IMR-90 (cell line): Measurements from ENCODE around the gene PIP5K1B.

Source experiments
- CEBPB ChIP-seq: IDR thresholded peaks from 2 replicates; pipeline ENCODE4 v1.6.1; 2012; ENCODE audit warnings: low read depth, low read length, improper control_type of control experiment
- POLR2A ChIP-seq: IDR thresholded peaks from 2 replicates; pipeline ENCODE4 v1.6.1; 2012; ENCODE audit warnings: mild to moderate bottlenecking, low read depth, low read length
- RFX5 ChIP-seq: IDR thresholded peaks from 2 replicates; pipeline ENCODE4 v1.8.0; 2012; ENCODE audit warnings: low read depth, mild to moderate bottlenecking, low read length, moderate library complexity
- TF ChIP-seq, protein P1 (sequence below): fragments of 150-350 bp; IDR thresholded peaks from 2 replicates; pipeline ENCODE4 v1.6.1; 2017; ENCODE audit warnings: mild to moderate bottlenecking, antibody characterized with exemption, low read length, low read depth
- TF ChIP-seq, protein P2 (sequence below): conservative IDR thresholded peaks from 2 replicates; pipeline ENCODE4 v1.5.1; 2012; ENCODE audit warnings: mild to moderate bottlenecking, low read depth, low read length, improper control_type of control experiment

DNA sequence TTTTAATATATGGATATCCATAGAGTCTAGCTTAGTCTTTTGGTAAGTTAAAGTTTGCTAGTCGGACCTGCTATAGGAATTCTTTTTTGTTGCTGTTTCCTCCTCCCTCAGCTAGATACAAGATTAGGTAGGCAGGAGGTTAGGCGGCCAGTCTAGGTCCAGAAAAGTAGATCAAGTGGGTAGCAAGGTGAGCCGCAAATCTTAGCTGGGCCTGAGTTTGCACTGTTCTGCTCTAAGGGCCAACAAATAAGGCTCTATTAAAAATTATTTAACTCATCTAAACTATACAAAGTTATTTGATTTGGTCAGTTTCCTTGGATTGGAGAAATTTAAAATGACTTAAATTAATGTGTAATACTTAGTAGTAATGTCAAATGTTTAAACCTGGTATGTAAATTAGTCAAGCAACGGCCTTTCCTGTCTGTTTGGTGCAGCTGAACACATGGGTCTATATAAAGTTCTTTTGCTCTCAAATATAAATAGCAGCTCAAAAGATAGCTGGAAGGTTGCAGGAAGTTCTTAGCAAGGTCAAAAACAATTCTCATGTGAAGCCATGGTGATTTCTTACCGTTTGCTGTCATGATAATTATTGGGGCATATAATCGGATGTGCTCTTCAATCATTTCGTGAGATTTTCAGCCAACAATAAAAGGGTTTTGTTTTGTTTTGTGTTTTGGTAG is 236.9 kb downstream of the PIP5K1B start:
- TF ChIP-seq, protein P1, sequence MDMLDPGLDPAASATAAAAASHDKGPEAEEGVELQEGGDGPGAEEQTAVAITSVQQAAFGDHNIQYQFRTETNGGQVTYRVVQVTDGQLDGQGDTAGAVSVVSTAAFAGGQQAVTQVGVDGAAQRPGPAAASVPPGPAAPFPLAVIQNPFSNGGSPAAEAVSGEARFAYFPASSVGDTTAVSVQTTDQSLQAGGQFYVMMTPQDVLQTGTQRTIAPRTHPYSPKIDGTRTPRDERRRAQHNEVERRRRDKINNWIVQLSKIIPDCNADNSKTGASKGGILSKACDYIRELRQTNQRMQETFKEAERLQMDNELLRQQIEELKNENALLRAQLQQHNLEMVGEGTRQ, result no peak
- TF ChIP-seq, protein P2, sequence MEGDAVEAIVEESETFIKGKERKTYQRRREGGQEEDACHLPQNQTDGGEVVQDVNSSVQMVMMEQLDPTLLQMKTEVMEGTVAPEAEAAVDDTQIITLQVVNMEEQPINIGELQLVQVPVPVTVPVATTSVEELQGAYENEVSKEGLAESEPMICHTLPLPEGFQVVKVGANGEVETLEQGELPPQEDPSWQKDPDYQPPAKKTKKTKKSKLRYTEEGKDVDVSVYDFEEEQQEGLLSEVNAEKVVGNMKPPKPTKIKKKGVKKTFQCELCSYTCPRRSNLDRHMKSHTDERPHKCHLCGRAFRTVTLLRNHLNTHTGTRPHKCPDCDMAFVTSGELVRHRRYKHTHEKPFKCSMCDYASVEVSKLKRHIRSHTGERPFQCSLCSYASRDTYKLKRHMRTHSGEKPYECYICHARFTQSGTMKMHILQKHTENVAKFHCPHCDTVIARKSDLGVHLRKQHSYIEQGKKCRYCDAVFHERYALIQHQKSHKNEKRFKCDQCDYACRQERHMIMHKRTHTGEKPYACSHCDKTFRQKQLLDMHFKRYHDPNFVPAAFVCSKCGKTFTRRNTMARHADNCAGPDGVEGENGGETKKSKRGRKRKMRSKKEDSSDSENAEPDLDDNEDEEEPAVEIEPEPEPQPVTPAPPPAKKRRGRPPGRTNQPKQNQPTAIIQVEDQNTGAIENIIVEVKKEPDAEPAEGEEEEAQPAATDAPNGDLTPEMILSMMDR, result no peak
- TF ChIP-seq RFX5 (no peak), POLR2A (no peak), CEBPB (no peak)
